ENCODE data around the gene SIPA1L3. TPM values are rescaled to one million over a fixed set of nuclear protein-coding genes. Genes with fewer than 3 reads are reported as not detected.

SIPA1L3 gene
- total and polyA plus RNA-seq, 9 of the 15 experiments (the other 6 are each of a cell fraction or from before 2014, with no cell fraction given), result 0.01 to 6.1 (median 2.5) TPM

DNA sequence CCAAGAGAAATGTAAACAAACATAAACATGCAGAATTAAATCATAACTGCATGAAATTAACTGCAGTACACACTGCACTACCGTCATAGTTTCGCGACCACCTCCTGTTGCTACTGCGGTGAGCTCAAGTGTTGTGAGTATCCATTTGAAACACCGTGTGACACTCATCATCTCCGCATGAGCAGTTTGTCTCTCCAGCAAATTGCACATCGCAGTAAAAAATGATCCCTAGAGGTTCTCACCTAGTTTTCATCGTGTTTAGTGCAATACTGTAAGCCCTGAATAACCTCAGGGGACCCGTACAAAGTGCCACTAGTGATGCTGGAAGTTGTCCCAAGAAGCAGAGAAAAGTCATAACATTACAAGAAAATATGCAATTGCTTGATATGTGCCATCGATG lies 169.3 kb downstream of the SIPA1L3 start:
- no peaks in the 10 kb centered on the region; the same call in none of the 2 replicates for H4K20me1 ChIP-seq (replicated peaks; ENCODE audit: control insufficient read depth, insufficient read depth, low read length)
- no peak overlapping the region for H3K27ac ChIP-seq (ENCODE audit: extremely low read depth, low read depth, low read length)
- WGBS (ENCODE audit: insufficient coverage, low coverage, missing lambda C conversion rate), result 52% methylated on average over 10 of the region's 10 CpGs
- intact Hi-C loops (cut with micrococcal nuclease) (no loop called here), in situ Hi-C loops (cut with MboI) (no loop called here)
- no peak for FAIRE-seq
- H3K4me3 ChIP-seq, result no peak overlapping the region
- no peak overlapping the region for H2AFZ ChIP-seq (ENCODE audit: low read depth, low read length)
- H3K4me2 ChIP-seq (ENCODE audit: insufficient read depth, low read length), result no peak overlapping the region
- H3K4me1 ChIP-seq (replicated peaks in 1 of 2; ENCODE audit: control insufficient read depth in 2 of 2, insufficient read depth in 2 of 2, low read length in 2 of 2), result no peaks in the 10 kb centered on the region; a peak in 1 of 5 replicates
- H3K79me2 ChIP-seq (ENCODE audit: control insufficient read depth, insufficient read depth, low read length), result no peaks in the 10 kb centered on the region
- ChIA-PET CTCF (ENCODE audit: low intra/inter-chr PET ratio) (no interaction called here), POLR2A (interaction anchor here (0.6 to 0.7 kb wide), 2 partner anchors 37 to 55 kb away, joined by 3 read pairs; no protein-coding TSS in a partner anchor)
- no TSS peak for BruUV-seq (replicated peaks)
- no peak for ATAC-seq
- H3K27me3 ChIP-seq (ENCODE audit: control insufficient read depth in 2 of 2, insufficient read depth in 2 of 2, low read length in 2 of 2), result peaks cover 0 to 17% of the 10 kb centered on the region in 2 experiments; a peak in 2 of 5 replicates
- H3K9me1 ChIP-seq (ENCODE audit: control insufficient read depth, insufficient read depth, low read length), result no peaks in the 10 kb centered on the region
- no peak for DNase-seq (ENCODE audit: extremely low read depth in 1 of 4, low spot score in 3 of 4)
- TF ChIP-seq NCOA2 (IDR thresholded peaks at IDR 0.05; ENCODE audit: partially characterized antibody in 2 of 2) (no peak), ZNF444 (CRISPR knock-in tag; IDR thresholded peaks at IDR 0.05) (no peak), HMG20A (CRISPR knock-in tag; conservative IDR thresholded peaks at IDR 0.05) (no peak), GTF2F1 (IDR thresholded peaks at IDR 0.05; ENCODE audit: low read depth, low read length) (no peak), BHLHE40 (IDR thresholded peaks at IDR 0.05; ENCODE audit: low read length) (no peak), RFX1 (IDR thresholded peaks at IDR 0.05) (no peak), RCOR1 (IDR thresholded peaks at IDR 0.05; ENCODE audit: borderline replicate concordance in 1 of 2, low read depth in 2 of 2, low read length in 2 of 2) (no peak), SNIP1 (IDR thresholded peaks at IDR 0.05; ENCODE audit: low read depth) (no peak)
- TF ChIP-seq, protein P1, sequence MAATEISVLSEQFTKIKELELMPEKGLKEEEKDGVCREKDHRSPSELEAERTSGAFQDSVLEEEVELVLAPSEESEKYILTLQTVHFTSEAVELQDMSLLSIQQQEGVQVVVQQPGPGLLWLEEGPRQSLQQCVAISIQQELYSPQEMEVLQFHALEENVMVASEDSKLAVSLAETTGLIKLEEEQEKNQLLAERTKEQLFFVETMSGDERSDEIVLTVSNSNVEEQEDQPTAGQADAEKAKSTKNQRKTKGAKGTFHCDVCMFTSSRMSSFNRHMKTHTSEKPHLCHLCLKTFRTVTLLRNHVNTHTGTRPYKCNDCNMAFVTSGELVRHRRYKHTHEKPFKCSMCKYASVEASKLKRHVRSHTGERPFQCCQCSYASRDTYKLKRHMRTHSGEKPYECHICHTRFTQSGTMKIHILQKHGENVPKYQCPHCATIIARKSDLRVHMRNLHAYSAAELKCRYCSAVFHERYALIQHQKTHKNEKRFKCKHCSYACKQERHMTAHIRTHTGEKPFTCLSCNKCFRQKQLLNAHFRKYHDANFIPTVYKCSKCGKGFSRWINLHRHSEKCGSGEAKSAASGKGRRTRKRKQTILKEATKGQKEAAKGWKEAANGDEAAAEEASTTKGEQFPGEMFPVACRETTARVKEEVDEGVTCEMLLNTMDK (IDR thresholded peaks at IDR 0.05; ENCODE audit: borderline replicate concordance, insufficient read depth, low read depth, low read length, poor library complexity, severe bottlenecking), result no peak
- H3K36me3 ChIP-seq (ENCODE audit: control insufficient read depth, insufficient read depth, low read length), result no peaks in the 10 kb centered on the region
- H3K9ac ChIP-seq (ENCODE audit: insufficient read depth in 1 of 2, low read depth in 2 of 2, low read length in 2 of 2), result no peak overlapping the region
- no peaks in the 10 kb centered on the region for H3K9me3 ChIP-seq (replicated peaks; ENCODE audit: control insufficient read depth, insufficient read depth, low read depth, low read length)

All from K562 (cell line).